Ishikawa (cell line): Measurements from ENCODE around the gene SHISA3.

Experiments used
- CEBPB ChIP-seq: IDR thresholded peaks from 2 replicates; pipeline ENCODE4 v1.6.1; 2012
- CREB1 ChIP-seq: IDR thresholded peaks from 2 replicates; pipeline ENCODE4 v1.6.1; 2012; ENCODE audit warnings: low read depth
- EGR1 ChIP-seq: IDR thresholded peaks from 2 replicates; pipeline ENCODE4 v1.6.1; 2012
- EP300 ChIP-seq: IDR thresholded peaks from 2 replicates; pipeline ENCODE4 v1.6.1; 2012; ENCODE audit warnings: borderline replicate concordance
- FOXM1 ChIP-seq: IDR thresholded peaks from 2 replicates; pipeline ENCODE4 v1.6.1; 2012; ENCODE audit warnings: low read depth, borderline replicate concordance
- NFIC ChIP-seq: IDR thresholded peaks from 2 replicates; pipeline ENCODE4 v1.6.1; 2012
- RAD21 ChIP-seq: IDR thresholded peaks from 2 replicates; pipeline ENCODE4 v1.6.1; 2012; ENCODE audit warnings: low read depth
- TAF1 ChIP-seq: IDR thresholded peaks from 2 replicates; pipeline ENCODE4 v1.6.1; 2012; ENCODE audit warnings: low read depth, mild to moderate bottlenecking
- TCF12 ChIP-seq: IDR thresholded peaks from 2 replicates; pipeline ENCODE4 v1.6.1; 2012; ENCODE audit warnings: low read depth
- TEAD4 ChIP-seq: IDR thresholded peaks from 2 replicates; pipeline ENCODE4 v1.6.1; 2012
- YY1 ChIP-seq: IDR thresholded peaks from 2 replicates; pipeline ENCODE4 v1.6.1; 2012; ENCODE audit warnings: low read depth
- ZBTB7A ChIP-seq: IDR thresholded peaks from 2 replicates; pipeline ENCODE4 v1.6.1; 2012; ENCODE audit warnings: low read depth
- TF ChIP-seq, protein P1 (sequence below): IDR thresholded peaks from 2 replicates; pipeline ENCODE4 v1.6.1; 2012
- TF ChIP-seq, protein P2 (sequence below): IDR thresholded peaks from 2 replicates; pipeline ENCODE4 v1.6.1; 2012
- TF ChIP-seq, protein P3 (sequence below): IDR thresholded peaks from 2 replicates; pipeline ENCODE4 v1.6.1; 2012; ENCODE audit warnings: low read depth, mild to moderate bottlenecking

The SHISA3 gene

DNA sequence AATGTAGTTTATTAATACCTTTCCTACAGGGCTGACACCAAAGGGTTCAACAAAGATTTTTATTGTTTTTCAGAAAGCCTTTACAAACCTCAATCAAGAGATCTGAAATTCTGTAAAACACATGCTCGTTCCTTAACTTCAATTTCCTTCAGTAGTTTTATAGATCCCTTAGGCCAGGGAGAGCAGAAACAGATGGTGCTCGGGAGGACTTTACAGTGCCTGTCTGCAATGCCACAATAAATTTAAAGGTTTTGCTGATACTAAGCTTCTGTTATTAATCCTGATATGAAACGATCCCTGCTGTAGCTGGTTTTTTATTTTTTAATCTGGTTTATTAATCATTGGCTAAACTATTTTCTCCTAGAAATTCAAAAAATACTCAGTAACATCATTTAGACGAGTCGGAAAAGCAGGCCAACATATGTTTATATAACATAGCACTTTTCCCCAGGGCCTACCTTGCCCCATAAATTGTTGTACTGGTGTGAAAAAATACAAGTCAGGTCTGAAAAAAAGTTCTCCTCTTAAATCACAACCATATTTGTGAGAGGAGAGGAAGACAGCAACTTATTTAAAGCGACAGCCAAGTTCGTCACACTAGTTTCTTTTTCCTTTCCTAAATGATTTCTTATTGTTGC is 39.8 kb downstream of the SHISA3 start:
- TF ChIP-seq CEBPB (no peak), CREB1 (no peak), TEAD4 (no peak), TCF12 (no peak)
- TF ChIP-seq, protein P1, sequence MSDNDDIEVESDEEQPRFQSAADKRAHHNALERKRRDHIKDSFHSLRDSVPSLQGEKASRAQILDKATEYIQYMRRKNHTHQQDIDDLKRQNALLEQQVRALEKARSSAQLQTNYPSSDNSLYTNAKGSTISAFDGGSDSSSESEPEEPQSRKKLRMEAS = no peak

DNA sequence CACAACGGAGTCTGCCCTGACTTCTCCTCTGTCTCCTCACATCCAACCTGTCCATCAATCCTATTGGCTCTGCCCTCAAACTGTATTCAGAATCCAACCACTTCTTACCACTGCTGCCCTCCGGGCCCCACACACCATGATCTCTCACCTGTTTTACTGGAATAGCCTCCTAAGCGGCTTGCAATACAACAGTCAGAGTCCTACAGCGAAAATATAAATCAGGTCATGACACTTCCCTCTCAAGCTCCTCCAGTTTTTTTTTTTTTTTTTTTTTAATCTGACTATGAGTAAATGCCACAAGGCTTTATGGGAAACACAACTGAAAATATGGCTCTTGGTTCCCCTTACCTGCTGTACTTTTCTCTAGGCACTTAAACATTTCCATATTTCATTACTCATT is 42.8 kb downstream of the SHISA3 start:
- TF ChIP-seq FOXM1 (no peak), YY1 (no peak), ZBTB7A (no peak), TCF12 (no peak), CEBPB (no peak), CREB1 (no peak), TAF1 (no peak), EGR1 (no peak), RAD21 (no peak), NFIC (no peak), EP300 (no peak)
- TF ChIP-seq, protein P2, sequence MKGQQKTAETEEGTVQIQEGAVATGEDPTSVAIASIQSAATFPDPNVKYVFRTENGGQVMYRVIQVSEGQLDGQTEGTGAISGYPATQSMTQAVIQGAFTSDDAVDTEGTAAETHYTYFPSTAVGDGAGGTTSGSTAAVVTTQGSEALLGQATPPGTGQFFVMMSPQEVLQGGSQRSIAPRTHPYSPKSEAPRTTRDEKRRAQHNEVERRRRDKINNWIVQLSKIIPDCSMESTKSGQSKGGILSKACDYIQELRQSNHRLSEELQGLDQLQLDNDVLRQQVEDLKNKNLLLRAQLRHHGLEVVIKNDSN = no peak
- TF ChIP-seq, protein P1 = no peak

DNA sequence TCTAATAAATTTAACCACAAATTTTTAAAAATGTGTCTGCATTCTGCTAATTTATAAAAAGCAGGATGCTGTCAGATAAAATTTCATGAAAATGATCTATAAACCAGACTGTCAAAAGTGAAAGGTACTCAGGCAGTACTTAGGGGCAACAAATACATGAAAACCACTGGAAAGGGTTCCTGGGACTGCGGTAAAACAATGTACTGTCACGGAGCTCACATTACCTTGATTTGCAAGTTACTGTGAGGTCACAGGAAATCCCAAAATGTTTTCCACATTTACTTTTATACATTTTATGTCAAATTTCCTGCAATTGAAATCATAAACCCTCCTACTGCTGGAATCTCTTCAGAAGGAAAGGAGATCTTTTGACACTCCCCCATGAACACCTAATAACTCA is 45.3 kb downstream of the SHISA3 start:
- TF ChIP-seq TAF1 (no peak), EGR1 (no peak), CREB1 (no peak), YY1 (no peak), NFIC (no peak), FOXM1 (no peak), CEBPB (no peak), EP300 (no peak), TCF12 (no peak), TEAD4 (no peak), RAD21 (no peak), ZBTB7A (no peak)
- TF ChIP-seq, protein P2 = no peak
- TF ChIP-seq, protein P1 = no peak
- TF ChIP-seq, protein P3, sequence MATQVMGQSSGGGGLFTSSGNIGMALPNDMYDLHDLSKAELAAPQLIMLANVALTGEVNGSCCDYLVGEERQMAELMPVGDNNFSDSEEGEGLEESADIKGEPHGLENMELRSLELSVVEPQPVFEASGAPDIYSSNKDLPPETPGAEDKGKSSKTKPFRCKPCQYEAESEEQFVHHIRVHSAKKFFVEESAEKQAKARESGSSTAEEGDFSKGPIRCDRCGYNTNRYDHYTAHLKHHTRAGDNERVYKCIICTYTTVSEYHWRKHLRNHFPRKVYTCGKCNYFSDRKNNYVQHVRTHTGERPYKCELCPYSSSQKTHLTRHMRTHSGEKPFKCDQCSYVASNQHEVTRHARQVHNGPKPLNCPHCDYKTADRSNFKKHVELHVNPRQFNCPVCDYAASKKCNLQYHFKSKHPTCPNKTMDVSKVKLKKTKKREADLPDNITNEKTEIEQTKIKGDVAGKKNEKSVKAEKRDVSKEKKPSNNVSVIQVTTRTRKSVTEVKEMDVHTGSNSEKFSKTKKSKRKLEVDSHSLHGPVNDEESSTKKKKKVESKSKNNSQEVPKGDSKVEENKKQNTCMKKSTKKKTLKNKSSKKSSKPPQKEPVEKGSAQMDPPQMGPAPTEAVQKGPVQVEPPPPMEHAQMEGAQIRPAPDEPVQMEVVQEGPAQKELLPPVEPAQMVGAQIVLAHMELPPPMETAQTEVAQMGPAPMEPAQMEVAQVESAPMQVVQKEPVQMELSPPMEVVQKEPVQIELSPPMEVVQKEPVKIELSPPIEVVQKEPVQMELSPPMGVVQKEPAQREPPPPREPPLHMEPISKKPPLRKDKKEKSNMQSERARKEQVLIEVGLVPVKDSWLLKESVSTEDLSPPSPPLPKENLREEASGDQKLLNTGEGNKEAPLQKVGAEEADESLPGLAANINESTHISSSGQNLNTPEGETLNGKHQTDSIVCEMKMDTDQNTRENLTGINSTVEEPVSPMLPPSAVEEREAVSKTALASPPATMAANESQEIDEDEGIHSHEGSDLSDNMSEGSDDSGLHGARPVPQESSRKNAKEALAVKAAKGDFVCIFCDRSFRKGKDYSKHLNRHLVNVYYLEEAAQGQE = no peak

DNA sequence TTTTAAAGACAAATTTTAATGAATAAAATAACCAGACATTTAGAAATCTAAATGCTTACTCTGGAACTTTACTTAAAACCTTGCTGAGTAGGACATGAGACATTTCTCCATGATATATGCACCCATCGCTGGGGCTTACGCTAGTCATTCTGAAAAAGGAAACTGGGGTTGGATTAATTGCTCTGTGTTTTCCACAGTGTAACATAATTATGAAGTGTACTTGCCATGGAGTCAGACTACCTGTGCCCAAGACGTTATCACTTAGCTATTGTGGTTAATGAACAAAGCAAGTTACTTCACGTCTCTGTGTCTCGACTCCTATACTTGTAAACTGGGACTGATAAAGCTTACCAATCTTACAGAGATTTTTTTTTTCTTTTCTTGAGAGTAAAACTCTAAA is 47.8 kb downstream of the SHISA3 start:
- TF ChIP-seq TEAD4 = no peak
- TF ChIP-seq FOXM1 = no peak

DNA sequence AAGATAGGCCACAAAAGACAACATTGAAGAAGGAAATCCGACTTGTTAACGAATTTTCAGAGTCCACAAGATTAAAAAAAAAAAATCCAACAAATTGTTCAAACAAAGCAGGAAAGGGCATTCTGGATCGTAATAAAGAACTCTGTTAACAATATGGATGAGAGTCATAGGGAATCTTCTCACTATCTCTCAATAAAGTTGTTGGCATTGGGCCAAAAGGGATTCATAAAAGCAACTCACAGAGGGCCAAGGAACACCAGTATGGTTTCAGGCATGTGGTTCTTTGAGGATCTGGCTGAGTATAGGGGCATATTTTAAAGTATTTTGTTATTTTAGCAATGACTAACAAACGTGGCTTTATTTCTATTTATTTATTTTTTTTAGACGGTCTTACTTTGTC is 49.5 kb downstream of the SHISA3 start:
- TF ChIP-seq TCF12 (no peak), RAD21 (no peak), FOXM1 (no peak), CEBPB (no peak), EGR1 (no peak), YY1 (no peak), EP300 (no peak), CREB1 (no peak)
- TF ChIP-seq, protein P3 = no peak
